VCaP (cell line): ENCODE data around the gene ARFRP1.

Experiments used
- H3K27ac ChIP-seq: fragments of 450-650 bp; 2 replicates; pipeline ENCODE4 v1.5.1; 2017
- CTCF ChIP-seq: fragments of 450-650 bp; conservative IDR thresholded peaks from 2 replicates; pipeline ENCODE4 v1.5.1; 2017; ENCODE audit warnings: mild to moderate bottlenecking, moderate library complexity

Gene ARFRP1

DNA sequence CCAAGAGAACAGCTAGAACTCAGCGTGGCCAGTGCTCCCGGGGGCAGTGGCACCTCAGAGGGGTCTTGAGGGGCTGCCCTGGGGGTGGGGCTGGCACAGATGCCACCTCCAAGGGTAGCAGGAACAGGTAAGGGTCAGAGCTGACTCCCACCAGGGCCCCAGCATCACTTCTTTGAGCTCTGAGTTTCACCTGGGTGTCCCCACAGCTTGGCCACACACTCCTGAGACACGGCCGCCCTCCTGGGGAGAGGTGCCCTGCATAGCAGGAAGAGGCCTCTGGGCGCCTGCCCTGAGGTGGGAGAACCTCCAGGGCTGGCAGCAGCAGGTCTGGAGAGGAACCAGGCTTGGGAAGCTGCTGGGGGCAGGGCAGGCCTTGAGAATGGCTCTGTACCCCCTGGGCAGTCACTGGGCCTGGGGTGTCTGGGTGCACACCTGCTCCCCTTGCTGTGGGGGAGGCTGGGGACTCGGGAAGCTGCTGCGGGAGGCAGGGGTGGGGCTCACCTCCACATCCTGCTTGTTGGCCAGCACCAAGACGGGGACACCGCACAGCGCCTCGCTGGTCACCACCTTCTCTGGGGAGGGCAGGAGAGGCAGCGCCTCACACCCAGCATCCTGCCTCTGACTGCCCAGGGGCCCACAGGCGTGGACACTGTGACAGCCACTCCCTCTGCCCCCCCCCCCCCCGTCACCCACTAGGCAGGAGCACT lies 6.3 kb downstream of the ARFRP1 start:
- no peak overlapping the region for H3K27ac ChIP-seq
- TF ChIP-seq CTCF, result no peak

DNA sequence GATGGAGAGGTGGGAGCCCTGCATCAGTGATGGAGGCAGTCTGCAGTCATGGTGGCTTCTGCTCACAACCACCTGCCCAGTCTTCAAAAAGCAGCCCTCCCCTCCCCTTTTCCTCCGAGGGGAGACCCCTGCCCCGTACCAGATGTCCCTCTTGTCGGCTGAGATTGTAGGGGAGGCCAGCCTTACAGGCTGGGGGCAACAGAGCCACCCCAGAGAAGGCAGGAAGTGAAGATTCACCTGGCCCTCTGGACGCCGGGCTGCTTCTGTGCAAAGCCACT lies 6.8 kb downstream of the ARFRP1 start:
- TF ChIP-seq CTCF, result no peak
- H3K27ac ChIP-seq, result no peak overlapping the region

DNA sequence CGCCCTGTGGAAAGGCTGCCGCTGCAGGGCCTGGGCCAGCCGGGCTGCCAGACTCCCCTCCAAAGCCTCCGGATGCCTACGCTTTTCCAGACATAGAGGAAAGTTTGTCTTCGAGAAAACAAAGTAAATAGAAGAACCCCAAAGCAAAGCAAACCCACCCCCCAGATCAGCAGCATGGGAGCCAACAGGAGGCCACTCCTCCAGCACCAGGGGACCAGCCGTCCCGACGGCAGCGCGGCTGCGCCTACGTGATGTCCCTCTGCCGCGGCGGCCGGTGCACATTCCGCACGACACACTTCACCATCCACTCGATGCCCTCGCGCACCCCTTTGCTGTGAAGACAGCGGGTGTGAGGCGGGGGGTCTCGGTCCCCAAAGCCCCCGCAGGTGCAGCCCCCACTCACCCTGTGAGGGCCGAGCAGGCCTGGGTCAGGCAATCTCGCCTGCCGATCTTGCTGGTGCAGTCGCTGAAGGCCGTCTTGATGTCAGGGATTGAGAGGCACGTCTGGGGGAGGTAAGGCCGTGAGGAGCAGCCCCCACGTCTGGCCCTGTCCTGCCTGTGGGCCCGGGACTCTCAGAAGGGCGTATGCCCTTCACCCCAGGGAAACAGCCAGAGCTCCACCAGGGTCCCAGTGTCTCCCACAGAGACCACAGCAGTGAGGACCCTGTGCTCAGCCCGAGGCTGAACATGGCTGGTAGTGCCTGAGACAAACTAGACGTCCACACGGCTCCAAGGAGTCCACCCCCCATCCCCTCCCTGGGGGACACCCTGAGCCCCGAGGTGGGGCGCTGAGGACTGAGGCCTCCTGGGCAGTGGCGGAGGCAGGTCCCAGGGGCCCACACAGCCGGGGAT lies 7.4 kb downstream of the ARFRP1 start:
- no peak overlapping the region for H3K27ac ChIP-seq
- no peak for TF ChIP-seq CTCF

DNA sequence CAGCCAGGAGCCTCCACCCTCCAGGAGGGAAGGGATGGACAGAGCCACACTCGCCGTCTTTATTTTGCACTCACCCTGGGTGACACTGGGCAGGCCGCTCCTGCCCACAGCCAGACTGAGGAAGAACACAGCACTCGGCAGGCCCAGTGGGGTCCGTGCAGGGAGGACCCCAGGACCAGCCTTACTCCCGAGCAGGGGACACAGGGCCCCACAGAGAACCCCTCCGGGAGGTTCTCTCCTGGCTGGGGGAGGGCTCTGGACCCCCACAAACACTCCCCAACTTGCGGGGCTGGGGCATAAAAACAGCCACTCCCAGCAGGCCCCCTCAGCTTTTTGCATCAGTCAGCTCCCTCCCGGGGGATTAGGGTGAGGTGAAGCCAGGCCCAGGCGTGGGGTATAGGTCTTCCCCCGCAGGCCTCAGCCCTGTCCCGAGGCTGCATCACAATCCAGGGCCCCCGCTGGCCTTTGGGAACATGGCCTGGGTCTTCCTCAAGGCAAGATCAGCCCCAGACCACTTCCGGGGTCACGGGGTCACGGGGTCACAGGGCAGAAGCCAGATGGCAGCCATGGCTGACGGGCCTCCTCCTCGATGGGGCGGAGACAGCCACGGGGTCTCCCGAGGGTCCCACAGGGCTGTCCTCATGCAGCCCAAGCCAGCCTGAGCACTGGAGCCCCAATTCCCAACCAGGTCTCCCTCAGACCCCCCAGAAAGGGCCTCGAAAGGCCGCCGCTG lies 8.1 kb downstream of the ARFRP1 start:
- no peak for TF ChIP-seq CTCF
- H3K27ac ChIP-seq, result no peak overlapping the region

GRCh38 chr20:63698739-63699465 lies 8.9 kb downstream of the ARFRP1 start:
- no peak for TF ChIP-seq CTCF
- H3K27ac ChIP-seq, result no peak overlapping the region

- no peak overlapping the region for H3K27ac ChIP-seq
- TF ChIP-seq CTCF, result no peak
Observed at GRCh38 chr20:63697868-63698545, 9.8 kb downstream of the ARFRP1 start.
